ENCODE data around the gene EFCAB7.

Gene EFCAB7

GRCh38 chr1:63617450-63617849, 94.1 kb downstream of the EFCAB7 start:
- TF ChIP-seq, protein P1, sequence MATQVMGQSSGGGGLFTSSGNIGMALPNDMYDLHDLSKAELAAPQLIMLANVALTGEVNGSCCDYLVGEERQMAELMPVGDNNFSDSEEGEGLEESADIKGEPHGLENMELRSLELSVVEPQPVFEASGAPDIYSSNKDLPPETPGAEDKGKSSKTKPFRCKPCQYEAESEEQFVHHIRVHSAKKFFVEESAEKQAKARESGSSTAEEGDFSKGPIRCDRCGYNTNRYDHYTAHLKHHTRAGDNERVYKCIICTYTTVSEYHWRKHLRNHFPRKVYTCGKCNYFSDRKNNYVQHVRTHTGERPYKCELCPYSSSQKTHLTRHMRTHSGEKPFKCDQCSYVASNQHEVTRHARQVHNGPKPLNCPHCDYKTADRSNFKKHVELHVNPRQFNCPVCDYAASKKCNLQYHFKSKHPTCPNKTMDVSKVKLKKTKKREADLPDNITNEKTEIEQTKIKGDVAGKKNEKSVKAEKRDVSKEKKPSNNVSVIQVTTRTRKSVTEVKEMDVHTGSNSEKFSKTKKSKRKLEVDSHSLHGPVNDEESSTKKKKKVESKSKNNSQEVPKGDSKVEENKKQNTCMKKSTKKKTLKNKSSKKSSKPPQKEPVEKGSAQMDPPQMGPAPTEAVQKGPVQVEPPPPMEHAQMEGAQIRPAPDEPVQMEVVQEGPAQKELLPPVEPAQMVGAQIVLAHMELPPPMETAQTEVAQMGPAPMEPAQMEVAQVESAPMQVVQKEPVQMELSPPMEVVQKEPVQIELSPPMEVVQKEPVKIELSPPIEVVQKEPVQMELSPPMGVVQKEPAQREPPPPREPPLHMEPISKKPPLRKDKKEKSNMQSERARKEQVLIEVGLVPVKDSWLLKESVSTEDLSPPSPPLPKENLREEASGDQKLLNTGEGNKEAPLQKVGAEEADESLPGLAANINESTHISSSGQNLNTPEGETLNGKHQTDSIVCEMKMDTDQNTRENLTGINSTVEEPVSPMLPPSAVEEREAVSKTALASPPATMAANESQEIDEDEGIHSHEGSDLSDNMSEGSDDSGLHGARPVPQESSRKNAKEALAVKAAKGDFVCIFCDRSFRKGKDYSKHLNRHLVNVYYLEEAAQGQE (IDR thresholded peaks at IDR 0.05; ENCODE audit: insufficient read depth in 1 of 2, low read depth in 2 of 2, low read length in 2 of 2), result no peak
- TF ChIP-seq TAF1 (IDR thresholded peaks at IDR 0.05; ENCODE audit: borderline replicate concordance, insufficient read depth, low read length) (no peak), SIN3A (IDR thresholded peaks at IDR 0.05; ENCODE audit: borderline replicate concordance, insufficient read depth, low read length) (no peak), FOXP2 (optimal IDR thresholded peaks at IDR 0.05; ENCODE audit: borderline replicate concordance, extremely low read depth, extremely low read length, insufficient read depth) (no peak), POLR2AphosphoS5 (IDR thresholded peaks at IDR 0.05; ENCODE audit: low read depth, low read length) (no peak)

DNA sequence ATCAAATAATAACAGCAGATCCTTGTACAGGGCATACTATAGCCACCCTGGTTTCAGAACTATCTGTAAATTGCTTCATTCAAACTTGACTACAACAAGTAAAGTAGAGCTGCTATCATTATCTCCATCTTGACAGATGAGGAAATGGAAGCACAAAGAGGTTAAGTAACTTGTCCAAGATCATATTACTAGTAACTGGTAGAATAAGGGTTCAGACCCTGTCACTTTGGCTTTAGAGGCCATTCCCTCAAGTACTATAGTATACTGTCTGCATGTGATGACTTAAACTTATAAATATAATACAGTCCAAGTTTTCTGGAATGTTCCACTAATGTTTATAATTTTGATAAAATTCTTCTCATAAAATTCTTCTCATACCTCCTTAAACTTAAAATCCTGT, 94.7 kb downstream of the EFCAB7 start:
- TF ChIP-seq, protein P1 (IDR thresholded peaks at IDR 0.05; ENCODE audit: insufficient read depth in 1 of 2, low read depth in 2 of 2, low read length in 2 of 2), result no peak
- no peak for TF ChIP-seq SIN3A (IDR thresholded peaks at IDR 0.05; ENCODE audit: borderline replicate concordance, insufficient read depth, low read length)
- TF ChIP-seq POLR2AphosphoS5 (IDR thresholded peaks at IDR 0.05; ENCODE audit: low read depth, low read length), result no peak
- TF ChIP-seq TAF1 (IDR thresholded peaks at IDR 0.05; ENCODE audit: borderline replicate concordance, insufficient read depth, low read length), result no peak
- no peak for TF ChIP-seq FOXP2 (optimal IDR thresholded peaks at IDR 0.05; ENCODE audit: borderline replicate concordance, extremely low read depth, extremely low read length, insufficient read depth)

GRCh38 chr1:63619558-63619957, 96.2 kb downstream of the EFCAB7 start:
- no peak for TF ChIP-seq SIN3A (IDR thresholded peaks at IDR 0.05; ENCODE audit: borderline replicate concordance, insufficient read depth, low read length)
- no peak for TF ChIP-seq TAF1 (IDR thresholded peaks at IDR 0.05; ENCODE audit: borderline replicate concordance, insufficient read depth, low read length)
- TF ChIP-seq, protein P1 (IDR thresholded peaks at IDR 0.05; ENCODE audit: insufficient read depth in 1 of 2, low read depth in 2 of 2, low read length in 2 of 2), result no peak

- TF ChIP-seq FOXP2 (optimal IDR thresholded peaks at IDR 0.05; ENCODE audit: borderline replicate concordance, extremely low read depth, extremely low read length, insufficient read depth) (no peak), SIN3A (IDR thresholded peaks at IDR 0.05; ENCODE audit: borderline replicate concordance, insufficient read depth, low read length) (no peak), POLR2AphosphoS5 (IDR thresholded peaks at IDR 0.05; ENCODE audit: low read depth, low read length) (no peak), TAF1 (IDR thresholded peaks at IDR 0.05; ENCODE audit: borderline replicate concordance, insufficient read depth, low read length) (no peak)
- TF ChIP-seq, protein P1 (IDR thresholded peaks at IDR 0.05; ENCODE audit: insufficient read depth in 1 of 2, low read depth in 2 of 2, low read length in 2 of 2), result no peak
Observed at GRCh38 chr1:63620671-63621070, 97.3 kb downstream of the EFCAB7 start.

- TF ChIP-seq FOXP2 (optimal IDR thresholded peaks at IDR 0.05; ENCODE audit: borderline replicate concordance, extremely low read depth, extremely low read length, insufficient read depth) (no peak), POLR2AphosphoS5 (IDR thresholded peaks at IDR 0.05; ENCODE audit: low read depth, low read length) (no peak), TAF1 (IDR thresholded peaks at IDR 0.05; ENCODE audit: borderline replicate concordance, insufficient read depth, low read length) (no peak), SIN3A (IDR thresholded peaks at IDR 0.05; ENCODE audit: borderline replicate concordance, insufficient read depth, low read length) (no peak)
- TF ChIP-seq, protein P1 (IDR thresholded peaks at IDR 0.05; ENCODE audit: insufficient read depth in 1 of 2, low read depth in 2 of 2, low read length in 2 of 2), result no peak
Observed at GRCh38 chr1:63621075-63621474, 97.8 kb downstream of the EFCAB7 start.
